Nephron (organoid): ENCODE results near the gene NDRG2.

Source experiments
- H3K27ac Mint-ChIP-seq, 3 experiments: 2 replicates each; pipeline ENCODE4 v1.8.0; 2020; ENCODE audit warnings: mixed read lengths in 3 of 3, mild to moderate bottlenecking in 2 of 3, moderate library complexity in 1 of 3
- H3K27me3 Mint-ChIP-seq: 2 replicates; pipeline ENCODE4 v1.8.0; 2021; ENCODE audit warnings: low read depth, mild to moderate bottlenecking, moderate library complexity, mixed read lengths
- H3K36me3 Mint-ChIP-seq: 2 replicates; pipeline ENCODE4 v1.8.0; 2020; ENCODE audit warnings: low read depth, mixed read lengths
- H3K4me1 Mint-ChIP-seq: 2 replicates; pipeline ENCODE4 v1.8.0; 2020; ENCODE audit warnings: mixed read lengths
- H3K4me3 Mint-ChIP-seq, 3 experiments: 2 replicates each; pipeline ENCODE4 v1.8.0; 2020; ENCODE audit warnings: mild to moderate bottlenecking in 3 of 3, mixed read lengths in 3 of 3, moderate library complexity in 2 of 3
- H3K9me3 Mint-ChIP-seq: 2 replicates; pipeline ENCODE4 v1.8.0; 2020; ENCODE audit warnings: mixed read lengths
- CTCF ChIP-seq, 3 experiments: fragments of 200-600 bp; sonication (generic); IDR thresholded peaks; one replicate each; pipeline ENCODE4 v1.5.0; 2021; ENCODE audit warnings: antibody characterized with exemption in 3 of 3; ENCODE audit not compliant: unreplicated experiment in 3 of 3

The NDRG2 gene

DNA sequence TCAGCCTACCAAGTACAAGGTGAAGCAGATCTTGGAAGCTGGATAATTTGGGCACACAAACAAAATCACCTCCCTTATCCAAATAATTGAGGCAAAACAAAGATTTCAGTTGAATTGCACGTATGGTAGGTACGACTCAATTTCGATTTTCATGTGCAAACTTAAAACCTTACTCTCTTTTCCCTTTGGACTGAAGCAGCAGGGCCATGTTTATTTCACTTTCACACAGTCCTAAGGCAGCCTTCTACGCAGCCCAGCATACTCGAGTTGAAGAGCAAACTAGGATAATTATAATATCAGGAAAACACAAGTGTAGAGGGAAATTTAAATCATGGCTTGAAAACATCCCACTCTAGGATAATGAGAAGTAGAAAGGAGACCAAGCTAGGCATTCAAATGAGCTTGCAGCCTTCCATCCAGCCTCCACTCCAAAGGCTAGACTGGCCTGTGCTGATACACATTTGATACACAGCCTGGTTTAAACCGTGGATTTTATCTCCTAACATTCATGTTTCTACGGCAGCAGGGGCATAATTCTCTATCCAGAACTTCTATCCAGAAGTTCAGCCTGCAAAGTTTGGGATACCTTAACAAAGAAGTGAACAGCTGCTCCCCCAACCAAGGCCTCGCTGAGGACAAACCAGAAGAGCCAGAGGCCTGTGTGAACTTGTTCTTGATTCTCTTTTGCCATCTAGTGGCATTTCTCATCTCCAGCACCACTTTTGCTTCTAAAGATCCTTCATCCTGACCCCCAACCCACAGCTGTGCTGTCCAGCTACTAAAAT, 14.9 kb upstream of the NDRG2 start:
- H3K4me1 Mint-ChIP-seq, result peaks cover 58% of the 10 kb centered on the region
- no peaks in the 10 kb centered on the region for H3K36me3 Mint-ChIP-seq
- peak overlapping the region in 2 of 3 experiments; percentile 67 for H3K4me3 Mint-ChIP-seq
- no peaks in the 10 kb centered on the region for H3K9me3 Mint-ChIP-seq
- H3K27me3 Mint-ChIP-seq, result no peaks in the 10 kb centered on the region
- TF ChIP-seq CTCF (IDR thresholded peaks at IDR 0.05; ENCODE audit: unreplicated experiment in 3 of 3), result peak; percentile 73 to 80 (median 76)
- peak overlapping the region; percentile 89 to 99 (median 94) for H3K27ac Mint-ChIP-seq

GRCh38 chr14:21038441-21039422, 13.9 kb upstream of the NDRG2 start:
- H3K27me3 Mint-ChIP-seq, result no peaks in the 10 kb centered on the region

GRCh38 chr14:21037156-21037555, 12.3 kb upstream of the NDRG2 start:
- H3K27ac Mint-ChIP-seq, result peak overlapping the region in 1 of 3 experiments; percentile 10
- H3K4me1 Mint-ChIP-seq, result peaks cover 52% of the 10 kb centered on the region
- H3K27me3 Mint-ChIP-seq, result no peaks in the 10 kb centered on the region
- no peaks in the 10 kb centered on the region for H3K9me3 Mint-ChIP-seq
- H3K36me3 Mint-ChIP-seq, result no peaks in the 10 kb centered on the region
- no peak for TF ChIP-seq CTCF (IDR thresholded peaks at IDR 0.05; ENCODE audit: unreplicated experiment in 3 of 3)
- H3K4me3 Mint-ChIP-seq, result no peak overlapping the region

More at GRCh38 chr14:21038441-21039422, 13.9 kb upstream of the NDRG2 start:
- H3K4me1 Mint-ChIP-seq, result peaks cover 51% of the 10 kb centered on the region
- H3K36me3 Mint-ChIP-seq, result no peaks in the 10 kb centered on the region
- H3K4me3 Mint-ChIP-seq, result peak overlapping the region in 2 of 3 experiments; percentile 67
- no peak for TF ChIP-seq CTCF (IDR thresholded peaks at IDR 0.05; ENCODE audit: unreplicated experiment in 3 of 3)
- no peaks in the 10 kb centered on the region for H3K9me3 Mint-ChIP-seq
- peak overlapping the region; percentile 89 to 99 (median 94) for H3K27ac Mint-ChIP-seq

DNA sequence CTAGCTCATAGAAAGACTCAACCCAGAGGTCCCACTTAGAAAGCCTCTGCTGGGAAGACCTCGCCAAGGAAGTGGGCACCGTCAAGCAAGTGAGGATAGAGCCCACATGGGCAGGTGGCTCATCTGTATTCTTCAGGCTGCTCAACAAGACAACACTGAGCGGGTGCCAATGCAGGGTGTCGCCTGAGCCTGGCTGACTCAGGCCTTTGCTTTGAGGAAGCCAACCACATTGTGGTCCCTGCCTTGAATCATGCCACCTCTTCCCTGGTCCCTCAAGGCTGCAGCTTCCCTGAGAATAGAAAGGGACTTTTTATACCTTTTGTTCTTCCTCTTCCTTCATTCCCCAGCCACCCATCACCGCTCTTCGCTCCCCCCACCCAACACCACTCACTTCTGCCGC, 11.9 kb upstream of the NDRG2 start:
- H3K27ac Mint-ChIP-seq, result peak overlapping the region in 1 of 3 experiments; percentile 10
- TF ChIP-seq CTCF (IDR thresholded peaks at IDR 0.05; ENCODE audit: unreplicated experiment in 3 of 3), result no peak
- H3K9me3 Mint-ChIP-seq, result no peaks in the 10 kb centered on the region
- H3K27me3 Mint-ChIP-seq, result peaks cover 3% of the 10 kb centered on the region
- peaks cover 56% of the 10 kb centered on the region for H3K4me1 Mint-ChIP-seq
- H3K4me3 Mint-ChIP-seq, result no peak overlapping the region
- no peaks in the 10 kb centered on the region for H3K36me3 Mint-ChIP-seq

- no peak for TF ChIP-seq CTCF (IDR thresholded peaks at IDR 0.05; ENCODE audit: unreplicated experiment in 3 of 3)
- Mint-ChIP-seq H3K4me1 (peaks cover 50% of the 10 kb centered on the region), H3K27ac (no peak within 1 kb of the TSS), H3K4me3 (no peak within 1 kb of the TSS), H3K27me3 (peaks cover 7% of the 10 kb centered on the region), H3K9me3 (no peaks in the 10 kb centered on the region), H3K36me3 (no peaks in the 10 kb centered on the region)
Observed at GRCh38 chr14:21034707-21035106, 9.8 kb upstream of the NDRG2 start, which contains the start of gene RNASE13. Gene RNASE13 (minus strand): TSS chr14:21034807. CDS start chr14:21034288, 519 bp downstream.
